BLaER1 treated with 17β-estradiol and CSF1 and Interleukin-3, amounts not matched to agents 10 nM and 100 nM (cell line): ENCODE data around the gene FKBP4.

Experiments used
- H3K27ac ChIP-seq, 11 experiments: shearing (Covaris generic); formaldehyde crosslinking; 2 replicates each; pipeline ENCODE4 v1.8.1; 2022
- H3K27me3 ChIP-seq, 11 experiments: shearing (Covaris generic); formaldehyde crosslinking; 2 replicates each; pipeline ENCODE4 v1.8.1; 2022
- H3K36me3 ChIP-seq, 11 experiments: shearing (Covaris generic); formaldehyde crosslinking; 2 replicates each; pipeline ENCODE4 v1.8.1; 2022
- H3K4me1 ChIP-seq, 10 experiments: shearing (Covaris generic); formaldehyde crosslinking; 2 replicates each; pipeline ENCODE4 v1.8.1; 2022
- H3K4me2 ChIP-seq, 11 experiments: shearing (Covaris generic); formaldehyde crosslinking; 2 replicates each; pipeline ENCODE4 v1.8.1; 2022
- H3K4me3 ChIP-seq, 10 experiments: shearing (Covaris generic); formaldehyde crosslinking; 2 replicates each; pipeline ENCODE4 v1.8.1; 2022
- H3K9ac ChIP-seq, 11 experiments: shearing (Covaris generic); formaldehyde crosslinking; 2 replicates each; pipeline ENCODE4 v1.8.1; 2022
- H3K9me3 ChIP-seq, 11 experiments: shearing (Covaris generic); formaldehyde crosslinking; replicated peaks in 1 of 11; 2 replicates each; pipeline ENCODE4 v1.8.1; 2022
- H4K20me1 ChIP-seq, 11 experiments: shearing (Covaris generic); formaldehyde crosslinking; 2 replicates each; pipeline ENCODE4 v1.8.1; 2022
- Cebpa-rat ChIP-seq, 11 experiments: shearing (Covaris generic); IDR thresholded peaks; 2 replicates each; pipeline ENCODE4 v1.8.1; 2022

FKBP4 gene

DNA sequence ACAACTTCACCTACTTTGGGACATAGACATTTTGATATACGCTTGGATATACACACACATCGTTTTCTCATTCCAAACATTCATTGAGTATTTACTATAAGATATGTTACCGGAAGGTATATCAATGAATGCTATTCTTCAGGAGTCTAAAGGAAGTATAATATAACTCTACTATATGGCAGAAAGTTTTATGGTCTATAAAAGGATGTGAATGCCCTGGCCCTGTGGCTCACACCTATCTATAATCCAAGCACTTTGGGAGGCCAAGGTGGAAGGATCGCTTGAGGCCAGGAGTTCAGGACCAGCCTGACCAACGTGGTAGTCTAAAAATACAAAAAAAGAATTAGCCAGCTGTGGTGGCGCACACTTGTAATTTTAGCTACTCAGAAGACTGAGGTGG lies 34.5 kb downstream of the FKBP4 start:
- Histone ChIP-seq H3K4me1 (peaks cover 0 to 13% (median 0%) of the 10 kb centered on the region in 10 experiments; a peak in 6 of 20 replicates), H3K27me3 (no peaks in the 10 kb centered on the region), H3K27ac (no peak overlapping the region), H3K9me3 (no peaks in the 10 kb centered on the region), H3K4me2 (no peak overlapping the region), H4K20me1 (peaks cover 0 to 16% (median 0%) of the 10 kb centered on the region in 11 experiments; a peak in 6 of 22 replicates), H3K36me3 (peaks cover 57 to 88% (median 71%) of the 10 kb centered on the region in 11 experiments), H3K4me3 (no peak overlapping the region), H3K9ac (no peak overlapping the region)
- TF ChIP-seq Cebpa-rat (IDR thresholded peaks at IDR 0.05) = no peak

DNA sequence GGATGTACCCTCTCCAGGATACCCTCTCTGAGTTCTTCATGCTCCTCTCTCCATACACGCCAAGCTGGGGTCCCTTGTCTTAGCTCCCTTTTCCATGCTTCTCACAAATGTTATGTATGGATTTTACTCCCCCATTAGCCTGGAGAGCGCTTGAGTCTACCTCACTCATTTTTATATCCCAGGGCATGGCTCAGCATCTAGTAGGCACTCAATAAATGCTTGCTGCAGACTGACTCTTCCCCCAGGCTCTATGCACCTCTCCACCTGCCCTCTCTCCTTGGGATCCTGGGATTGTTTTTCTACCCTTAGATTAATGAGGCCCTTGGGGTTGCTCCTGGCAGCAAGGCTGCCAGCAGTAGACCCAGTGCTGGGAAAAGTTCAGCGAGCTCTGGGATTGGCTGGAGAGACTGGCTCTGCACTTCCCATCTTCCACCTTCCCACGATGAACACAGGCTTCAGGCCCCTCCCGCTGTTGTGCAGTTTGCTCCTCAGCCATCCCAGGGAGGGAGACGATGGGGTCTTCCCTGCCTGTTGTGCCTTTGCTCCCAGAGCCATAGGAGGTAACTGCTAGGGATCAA lies 37.9 kb downstream of the FKBP4 start:
- H3K27me3 ChIP-seq = no peaks in the 10 kb centered on the region
- TF ChIP-seq Cebpa-rat (IDR thresholded peaks at IDR 0.05) = no peak
- no peak overlapping the region for H3K4me2 ChIP-seq
- no peak overlapping the region for H3K4me3 ChIP-seq
- no peak overlapping the region for H3K9ac ChIP-seq
- no peak overlapping the region for H3K27ac ChIP-seq
- H3K9me3 ChIP-seq = no peaks in the 10 kb centered on the region
- H3K36me3 ChIP-seq = peaks cover 25 to 64% (median 38%) of the 10 kb centered on the region in 11 experiments
- H3K4me1 ChIP-seq = peaks cover 0 to 39% (median 0%) of the 10 kb centered on the region in 10 experiments; a peak in 6 of 20 replicates
- peaks cover 0 to 24% (median 0%) of the 10 kb centered on the region in 11 experiments; a peak in 4 of 22 replicates for H4K20me1 ChIP-seq

- H3K36me3 ChIP-seq = peaks cover 18 to 64% (median 31%) of the 10 kb centered on the region in 11 experiments
- no peak for TF ChIP-seq Cebpa-rat (IDR thresholded peaks at IDR 0.05)
- H3K27me3 ChIP-seq = no peaks in the 10 kb centered on the region
- H3K9me3 ChIP-seq = no peaks in the 10 kb centered on the region
- peaks cover 0 to 24% (median 0%) of the 10 kb centered on the region in 11 experiments; a peak in 4 of 22 replicates for H4K20me1 ChIP-seq
- H3K27ac ChIP-seq = no peak overlapping the region
- no peak overlapping the region for H3K4me3 ChIP-seq
- no peak overlapping the region for H3K9ac ChIP-seq
- peaks cover 0 to 39% (median 0%) of the 10 kb centered on the region in 10 experiments; a peak in 6 of 20 replicates for H3K4me1 ChIP-seq
- H3K4me2 ChIP-seq = peak overlapping the region in 3 of 11 experiments; percentile 32 to 64 (median 64); a peak in 5 of 22 replicates
Observed at GRCh38 chr12:2833327-2833726, 38.6 kb downstream of the FKBP4 start.

GRCh38 chr12:2833810-2834209 lies 39.0 kb downstream of the FKBP4 start:
- Histone ChIP-seq H3K9ac (no peak overlapping the region), H4K20me1 (peaks cover 0 to 24% (median 0%) of the 10 kb centered on the region in 11 experiments; a peak in 4 of 22 replicates), H3K36me3 (peaks cover 14 to 64% (median 27%) of the 10 kb centered on the region in 11 experiments), H3K4me1 (peaks cover 0 to 39% (median 0%) of the 10 kb centered on the region in 10 experiments; a peak in 6 of 20 replicates), H3K27ac (no peak overlapping the region), H3K4me3 (no peak overlapping the region), H3K4me2 (peak overlapping the region in 3 of 11 experiments; percentile 64 to 68 (median 64); a peak in 6 of 22 replicates), H3K27me3 (no peaks in the 10 kb centered on the region), H3K9me3 (no peaks in the 10 kb centered on the region)
- no peak for TF ChIP-seq Cebpa-rat (IDR thresholded peaks at IDR 0.05)

GRCh38 chr12:2834581-2835491 lies 40.1 kb downstream of the FKBP4 start, which contains the start of gene NRIP2:
Gene NRIP2 (minus strand): TSS chr12:2835035. CDS start chr12:2834983, 52 bp downstream.
- no peak for TF ChIP-seq Cebpa-rat (IDR thresholded peaks at IDR 0.05)
- Histone ChIP-seq H3K4me1 (peaks cover 0 to 39% (median 0%) of the 10 kb centered on the region in 10 experiments; a peak in 6 of 20 replicates), H3K4me2 (peak within 1 kb of the TSS in 3 of 11 experiments; percentile 64 to 68 (median 64); a peak in 6 of 22 replicates), H3K36me3 (peaks cover 7 to 65% (median 20%) of the 10 kb centered on the region in 11 experiments; a peak in 18 of 22 replicates), H4K20me1 (peaks cover 0 to 24% (median 0%) of the 10 kb centered on the region in 11 experiments; a peak in 4 of 22 replicates), H3K27ac (no peak within 1 kb of the TSS), H3K9me3 (no peaks in the 10 kb centered on the region), H3K9ac (no peak within 1 kb of the TSS), H3K27me3 (no peaks in the 10 kb centered on the region), H3K4me3 (no peak within 1 kb of the TSS)

DNA sequence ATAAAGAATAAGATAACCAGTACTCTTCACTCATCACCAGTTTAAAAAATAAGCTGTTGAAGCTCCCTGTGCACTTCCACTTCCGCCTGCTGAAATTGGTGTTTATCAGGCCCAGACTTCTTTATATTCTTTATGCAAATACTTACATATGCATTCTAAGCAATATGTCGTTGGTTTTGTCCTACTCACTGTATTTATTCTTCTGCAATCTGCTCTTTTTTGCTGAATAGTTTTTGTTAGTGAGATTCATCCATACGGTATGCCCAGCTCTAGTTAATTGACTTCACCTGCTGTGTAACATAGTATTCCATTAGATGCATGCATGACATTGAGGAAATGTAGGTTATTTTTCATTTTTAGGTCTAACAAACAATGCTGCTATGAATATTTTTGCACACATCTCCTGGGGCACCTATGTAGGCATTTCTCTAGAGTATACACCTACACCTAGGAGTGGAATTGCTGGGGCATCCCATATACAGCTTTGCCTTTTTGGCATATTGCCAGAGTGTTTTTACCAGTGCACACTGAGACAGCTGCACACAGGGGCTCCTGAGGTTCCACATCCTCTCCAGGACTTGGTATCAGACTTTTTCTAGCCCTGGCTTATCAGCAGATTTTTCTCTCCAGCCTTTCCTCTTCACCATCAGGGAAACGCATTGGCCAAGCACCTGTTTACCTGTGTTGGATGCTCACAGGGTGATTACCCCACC lies 41.1 kb downstream of the FKBP4 start:
- Histone ChIP-seq H3K4me1 (peaks cover 0 to 39% (median 0%) of the 10 kb centered on the region in 10 experiments; a peak in 6 of 20 replicates), H3K9me3 (no peaks in the 10 kb centered on the region), H3K36me3 (peaks cover 2 to 58% (median 13%) of the 10 kb centered on the region in 11 experiments; a peak in 16 of 22 replicates), H3K27ac (no peak overlapping the region), H4K20me1 (peaks cover 0 to 24% (median 0%) of the 10 kb centered on the region in 11 experiments; a peak in 4 of 22 replicates), H3K27me3 (no peaks in the 10 kb centered on the region), H3K9ac (no peak overlapping the region), H3K4me2 (peak overlapping the region in 2 of 11 experiments; percentile 64 to 68; a peak in 4 of 22 replicates), H3K4me3 (no peak overlapping the region)
- no peak for TF ChIP-seq Cebpa-rat (IDR thresholded peaks at IDR 0.05)

DNA sequence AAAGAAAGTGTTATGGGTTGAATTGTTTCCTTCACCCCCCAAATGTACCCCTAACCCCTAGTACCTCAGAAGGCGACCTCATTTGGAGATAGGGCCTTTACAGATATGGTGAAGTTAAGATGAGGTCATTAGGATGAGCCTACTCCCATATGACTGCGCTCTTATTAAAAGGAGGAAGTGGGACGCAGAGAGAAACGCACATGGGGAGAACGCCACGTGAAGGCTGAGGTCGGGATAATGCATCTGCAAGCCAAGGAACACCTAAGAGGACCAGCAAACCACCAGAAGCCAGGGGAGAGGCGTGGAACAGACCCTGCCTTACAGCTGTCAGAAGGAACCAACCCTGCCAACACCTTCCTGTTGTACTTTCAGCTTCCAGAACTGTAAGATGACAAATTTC lies 41.8 kb downstream of the FKBP4 start:
- Histone ChIP-seq H3K4me1 (peaks cover 0 to 39% (median 0%) of the 10 kb centered on the region in 10 experiments; a peak in 6 of 20 replicates), H3K4me3 (no peak overlapping the region), H3K4me2 (peak overlapping the region in 2 of 11 experiments; percentile 64 to 68; a peak in 2 of 22 replicates), H3K27me3 (no peaks in the 10 kb centered on the region), H3K27ac (no peak overlapping the region), H3K9me3 (no peaks in the 10 kb centered on the region), H3K9ac (no peak overlapping the region), H3K36me3 (peaks cover 2 to 58% (median 13%) of the 10 kb centered on the region in 11 experiments; a peak in 15 of 22 replicates), H4K20me1 (peaks cover 0 to 24% (median 0%) of the 10 kb centered on the region in 11 experiments; a peak in 4 of 22 replicates)
- TF ChIP-seq Cebpa-rat (IDR thresholded peaks at IDR 0.05) = no peak

GRCh38 chr12:2841056-2841650 lies 46.4 kb downstream of the FKBP4 start:
- H3K9ac ChIP-seq = no peak overlapping the region
- no peak for TF ChIP-seq Cebpa-rat (IDR thresholded peaks at IDR 0.05)
- H4K20me1 ChIP-seq = peaks cover 0 to 6% (median 0%) of the 10 kb centered on the region in 11 experiments; a peak in 2 of 22 replicates
- no peaks in the 10 kb centered on the region for H3K9me3 ChIP-seq
- no peak overlapping the region for H3K27ac ChIP-seq
- H3K4me1 ChIP-seq = peaks cover 0 to 7% (median 0%) of the 10 kb centered on the region in 10 experiments; a peak in 5 of 20 replicates
- no peaks in the 10 kb centered on the region for H3K27me3 ChIP-seq
- H3K4me2 ChIP-seq = no peak overlapping the region
- H3K4me3 ChIP-seq = no peak overlapping the region
- H3K36me3 ChIP-seq = peaks cover 0 to 61% (median 20%) of the 10 kb centered on the region in 11 experiments; a peak in 15 of 22 replicates
